Mucosa of descending colon (tissue), 3 donors: ENCODE data around the gene DOCK9. TPM values are rescaled to one million over a fixed set of nuclear protein-coding genes. Genes with fewer than 3 reads are reported as not detected.

ENCODE experiments used
- ATAC-seq: fragments of 200-7000 bp; cut with Tn5 transposase; one replicate; pipeline ENCODE4 v1.9.1; 2020; ENCODE audit warnings: mild to moderate bottlenecking, moderate library complexity
- DNase-seq, 3 donors: peaks; one replicate each; pipeline ENCODE4 v3.0.0-alpha.2; 2020
- H3K36me3 ChIP-seq: fragments of 200-600 bp; one replicate; pipeline ENCODE4 v1.8.0; 2021; ENCODE audit warnings: low read depth, mild to moderate bottlenecking
- H3K4me1 ChIP-seq: fragments of 200-600 bp; one replicate; pipeline ENCODE4 v1.8.0; 2021; ENCODE audit warnings: low read depth, mild to moderate bottlenecking
- H3K4me3 ChIP-seq: fragments of 200-600 bp; one replicate; pipeline ENCODE4 v1.8.0; 2021; ENCODE audit warnings: mild to moderate bottlenecking
- H3K9me3 ChIP-seq: fragments of 200-600 bp; one replicate; pipeline ENCODE4 v1.8.0; 2021; ENCODE audit warnings: mild to moderate bottlenecking
- CTCF ChIP-seq: fragments of 200-600 bp; IDR thresholded peaks from one replicate; pipeline ENCODE4 v1.8.0; 2022; ENCODE audit warnings: antibody characterized with exemption, mild to moderate bottlenecking
- intact Hi-C, 2 donors: fragments of 100-400 bp; cut with DNase I in 1 of 2; cut with micrococcal nuclease in 1 of 2; formaldehyde crosslinking; loops; one replicate each; pipeline versions ENCODE4 v1.11.0 to v1.11.1; 2022; cut with DNase I, micrococcal nuclease
- total RNA-seq, 3 donors: library from RNA; stranded (reverse); fragmentation: NEBNext Ultra II Directional in 2 of 3; extraction: Animal tissue kit (Norgen Biotek cat#: 25700) in 2 of 3; gene quantifications; one replicate each; pipeline versions ENCODE4 v1.2.1 to v1.2.4, GENCODE V29; 2021 to 2023
- donor health status: DM: no; HTN: no; CAD: no; lungs with moderate emphysema.
- donor health status: DM: no; HTN: no; CAD: no.
- donor health status: DM: no; HTN: yes; CAD: no.

Gene DOCK9
- total RNA-seq, 3 donors from 2014 or later, result 52.0 to 136 (median 54.4) TPM

GRCh38 chr13:98791611-98792010 lies 186.3 kb downstream of the DOCK9 start:
- ATAC-seq (no peak), DNase-seq (no peak)
- Histone ChIP-seq H3K36me3 (no peaks in the 10 kb centered on the region), H3K4me1 (no peaks in the 10 kb centered on the region), H3K4me3 (no peak overlapping the region), H3K9me3 (no peaks in the 10 kb centered on the region)
- no peak for TF ChIP-seq CTCF
- intact Hi-C loops, result no loop called here

- Histone ChIP-seq H3K9me3 (no peaks in the 10 kb centered on the region), H3K4me3 (no peak overlapping the region), H3K4me1 (no peaks in the 10 kb centered on the region), H3K36me3 (no peaks in the 10 kb centered on the region)
- ATAC-seq (no peak), DNase-seq (no peak)
- intact Hi-C loops, result no loop called here
- TF ChIP-seq CTCF, result no peak
Measured at GRCh38 chr13:98787996-98788395, 189.9 kb downstream of the DOCK9 start.

DNA sequence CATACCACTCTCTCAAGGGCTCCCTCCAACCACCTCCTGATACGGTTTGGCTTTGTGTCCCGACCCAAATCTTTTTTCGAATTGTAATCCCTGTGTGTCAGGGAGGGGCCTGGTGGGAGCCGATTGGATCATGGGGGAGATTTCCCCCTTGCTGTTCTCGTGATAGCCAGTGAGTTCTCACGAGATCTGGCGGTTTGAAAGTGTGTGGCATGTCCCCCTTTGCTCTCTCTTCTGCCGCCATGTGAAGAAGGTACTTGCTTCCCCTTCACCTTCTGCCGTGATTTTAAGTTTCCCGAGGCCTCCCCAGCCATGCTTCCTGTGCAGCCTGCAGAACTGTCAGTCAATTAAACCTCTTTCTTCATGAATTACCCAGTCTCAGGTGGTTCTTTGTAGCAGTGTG lies 190.7 kb downstream of the DOCK9 start:
- intact Hi-C loops, result no loop called here
- H3K9me3 ChIP-seq, result no peaks in the 10 kb centered on the region
- H3K4me1 ChIP-seq, result no peaks in the 10 kb centered on the region
- TF ChIP-seq CTCF, result no peak
- ATAC-seq (no peak), DNase-seq (no peak)
- no peaks in the 10 kb centered on the region for H3K36me3 ChIP-seq
- no peak overlapping the region for H3K4me3 ChIP-seq

DNA sequence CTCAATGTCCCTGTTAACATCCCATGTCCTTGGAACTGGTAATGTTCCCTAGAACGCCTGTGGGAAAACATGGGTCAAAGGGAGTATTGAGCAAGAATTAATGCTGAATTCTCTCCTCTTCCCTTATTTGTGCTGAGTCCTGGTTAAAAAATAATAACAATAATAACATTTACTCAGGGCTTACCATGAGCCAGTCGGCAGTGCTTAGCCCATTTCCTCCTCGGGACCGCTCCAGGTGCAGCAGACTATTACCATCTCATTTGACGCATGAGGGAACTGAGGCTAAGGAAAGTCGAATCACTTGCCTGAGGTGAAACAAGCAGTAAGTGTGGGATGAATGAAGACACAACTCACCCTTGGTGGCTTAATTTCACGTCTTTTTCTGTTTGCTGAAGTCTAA lies 191.8 kb downstream of the DOCK9 start:
- Histone ChIP-seq H3K36me3 (no peaks in the 10 kb centered on the region), H3K9me3 (no peaks in the 10 kb centered on the region), H3K4me3 (no peak overlapping the region), H3K4me1 (no peaks in the 10 kb centered on the region)
- no peak for DNase-seq
- intact Hi-C loops, result no loop called here
- no peak for TF ChIP-seq CTCF
- no peak for ATAC-seq

DNA sequence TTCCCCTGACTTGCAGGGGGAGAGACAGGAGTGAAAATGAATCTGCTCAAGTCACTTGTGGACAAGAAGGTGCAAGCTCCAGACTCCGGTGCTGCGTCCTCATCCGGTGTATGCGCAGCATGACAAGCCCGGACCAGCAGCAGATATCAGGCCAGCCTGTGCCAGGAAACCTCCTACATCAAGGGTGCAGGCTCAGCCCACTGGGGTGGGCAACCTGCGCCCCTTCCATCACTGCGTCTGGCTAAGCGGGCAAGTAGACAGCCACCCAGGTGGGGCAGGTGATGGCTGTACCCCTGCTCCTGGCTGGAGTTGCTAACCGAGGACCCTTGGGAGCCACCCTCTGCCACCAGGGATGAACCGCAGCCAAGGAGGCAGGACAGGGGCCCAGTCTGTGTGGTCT lies 192.5 kb downstream of the DOCK9 start:
- no peak for DNase-seq
- Histone ChIP-seq H3K36me3 (no peaks in the 10 kb centered on the region), H3K9me3 (no peaks in the 10 kb centered on the region), H3K4me3 (no peak overlapping the region), H3K4me1 (no peaks in the 10 kb centered on the region)
- intact Hi-C loops, result no loop called here
- TF ChIP-seq CTCF, result no peak
- ATAC-seq, result no peak

DNA sequence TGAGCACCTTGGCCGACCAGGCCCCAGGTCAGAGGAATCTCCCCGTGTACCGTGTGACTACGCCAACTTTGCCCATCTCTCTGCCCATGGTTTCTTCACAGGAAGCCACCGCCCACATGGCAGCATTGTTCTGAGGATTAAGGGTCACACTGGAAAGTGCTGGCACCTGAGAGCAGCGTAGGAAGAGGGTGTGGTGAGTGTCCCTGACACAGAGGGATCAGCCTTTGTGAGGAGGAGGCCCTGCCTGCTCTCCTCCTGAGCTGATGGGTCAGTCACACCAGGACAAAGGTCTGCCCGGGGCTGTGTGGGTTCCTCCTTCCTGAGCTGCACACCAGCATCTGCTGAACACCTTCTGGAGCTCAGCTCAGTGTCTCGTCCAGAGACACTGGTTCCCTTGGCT lies 193.2 kb downstream of the DOCK9 start:
- H3K4me1 ChIP-seq, result no peaks in the 10 kb centered on the region
- intact Hi-C loops, result no loop called here
- H3K4me3 ChIP-seq, result no peak overlapping the region
- ATAC-seq (peak; percentile 93), DNase-seq (peak in 1 of 3 donors; percentile 28)
- TF ChIP-seq CTCF, result no peak
- no peaks in the 10 kb centered on the region for H3K36me3 ChIP-seq
- no peaks in the 10 kb centered on the region for H3K9me3 ChIP-seq
